Gastrocnemius medialis (tissue), 4 donors: ENCODE results near the gene TMEM26. TPM values are rescaled to one million over a fixed set of nuclear protein-coding genes. Genes with fewer than 3 reads are reported as not detected.

Source experiments
- ATAC-seq, 2 donors: fragments of 150-250 bp; one replicate each; pipeline ENCODE4 v1.9.1; 2016
- DNase-seq, 2 donors: peaks; one replicate each; pipeline ENCODE4 v3.0.0-alpha.2; 2019
- H3K27ac ChIP-seq, 4 donors: fragments of 200-600 bp; sonication (generic); 1 replicate in 1 of 4; 2 replicates in 3 of 4; pipeline ENCODE4 v1.5.1; 2016 to 2018; ENCODE audit warnings: mild to moderate bottlenecking in 2 of 4, moderate library complexity in 1 of 4
- H3K27me3 ChIP-seq, 3 donors: fragments of 200-600 bp; sonication (generic) in 2 of 3; 1 replicate in 1 of 3; 2 replicates in 2 of 3; pipeline versions ENCODE4 v1.5.1 to v1.6.0; 2016 to 2019; ENCODE audit warnings: mild to moderate bottlenecking in 1 of 3, moderate library complexity in 1 of 3
- H3K36me3 ChIP-seq, 2 donors: fragments of 200-600 bp; sonication (generic) in 1 of 2; one replicate each; pipeline ENCODE4 v1.5.1; 2017 to 2018
- H3K4me1 ChIP-seq, 2 donors: fragments of 200-600 bp; sonication (generic) in 1 of 2; one replicate each; pipeline ENCODE4 v1.5.1; 2016 to 2017; ENCODE audit warnings: mild to moderate bottlenecking in 2 of 2
- H3K4me3 ChIP-seq, 4 donors: fragments of 200-600 bp; sonication (generic) in 3 of 4; 1 replicate in 1 of 4; 2 replicates in 3 of 4; pipeline ENCODE4 v1.5.1; 2016 to 2019; ENCODE audit warnings: mild to moderate bottlenecking in 2 of 4
- H3K9me3 ChIP-seq, 3 donors: fragments of 200-600 bp; sonication (generic) in 2 of 3; 1 replicate in 1 of 3; 2 replicates in 2 of 3; pipeline ENCODE4 v1.5.1; 2016 to 2019
- POLR2A ChIP-seq, 2 donors: fragments of 450-650 bp; IDR thresholded peaks; one replicate each; pipeline ENCODE4 v1.6.1; 2017; ENCODE audit warnings: antibody characterized with exemption in 2 of 2, mild to moderate bottlenecking in 2 of 2, moderate library complexity in 2 of 2
- in situ Hi-C, 4 donors: fragments of 200-750 bp; cut with MboI; loops; one replicate each; pipeline versions ENCODE4 v1.15.0 to v1.8.0; 2017; ENCODE audit warnings: low sequenced_read_pairs in 4 of 4
- intact Hi-C: fragments of 100-400 bp; cut with DNase I; formaldehyde crosslinking; loops from one replicate; pipeline ENCODE4 v1.15.1; 2023; ENCODE audit warnings: low total_unique reads
- total RNA-seq, 4 donors: library from RNA; depleted of rRNA; stranded (reverse); fragments of >200 nt; gene quantifications; one replicate each; pipeline versions ENCODE4 v1.1.0 to v1.2.3, GENCODE V29; 2016
- TF ChIP-seq, protein P1 (sequence below), 5 experiments: fragments of 450-650 bp in 3 of 5; fragments of 200-600 bp in 2 of 5; sonication (generic) in 2 of 5; IDR thresholded peaks in 4 of 5; conservative IDR thresholded peaks in 1 of 5; 1 replicate in 4 of 5; 2 replicates in 1 of 5; pipeline ENCODE4 v1.5.1; 2016 to 2019; ENCODE audit warnings: antibody characterized with exemption in 5 of 5, mild to moderate bottlenecking in 3 of 5, moderate library complexity in 3 of 5

The TMEM26 gene
- total RNA-seq, 4 donors from 2014 or later: 0.18 TPM; not detected in 3

DNA sequence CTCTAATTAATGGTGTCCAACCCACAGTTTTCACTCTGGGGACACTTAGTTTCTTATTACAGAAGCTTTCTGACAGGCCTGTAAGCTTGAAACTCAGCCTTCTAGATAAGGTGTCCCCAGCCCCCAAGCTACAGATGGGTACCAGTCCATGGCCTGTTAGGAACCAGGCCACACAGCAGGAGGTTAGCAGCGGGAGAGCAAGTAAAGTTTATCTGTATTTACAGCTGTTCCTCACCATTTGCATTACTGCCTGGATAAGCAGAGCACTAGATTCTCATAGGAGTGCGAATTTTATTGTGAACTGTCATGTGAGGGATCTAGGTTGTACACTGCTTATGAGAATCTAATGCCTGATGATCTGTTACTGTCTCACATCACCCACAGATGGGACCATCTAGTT, 93.7 kb downstream of the TMEM26 start:
- H3K4me3 ChIP-seq: no peak overlapping the region
- no peaks in the 10 kb centered on the region for H3K9me3 ChIP-seq
- ATAC-seq: no peak
- DNase-seq: no peak
- H3K27ac ChIP-seq: no peak overlapping the region
- H3K4me1 ChIP-seq: no peaks in the 10 kb centered on the region
- TF ChIP-seq, protein P1, sequence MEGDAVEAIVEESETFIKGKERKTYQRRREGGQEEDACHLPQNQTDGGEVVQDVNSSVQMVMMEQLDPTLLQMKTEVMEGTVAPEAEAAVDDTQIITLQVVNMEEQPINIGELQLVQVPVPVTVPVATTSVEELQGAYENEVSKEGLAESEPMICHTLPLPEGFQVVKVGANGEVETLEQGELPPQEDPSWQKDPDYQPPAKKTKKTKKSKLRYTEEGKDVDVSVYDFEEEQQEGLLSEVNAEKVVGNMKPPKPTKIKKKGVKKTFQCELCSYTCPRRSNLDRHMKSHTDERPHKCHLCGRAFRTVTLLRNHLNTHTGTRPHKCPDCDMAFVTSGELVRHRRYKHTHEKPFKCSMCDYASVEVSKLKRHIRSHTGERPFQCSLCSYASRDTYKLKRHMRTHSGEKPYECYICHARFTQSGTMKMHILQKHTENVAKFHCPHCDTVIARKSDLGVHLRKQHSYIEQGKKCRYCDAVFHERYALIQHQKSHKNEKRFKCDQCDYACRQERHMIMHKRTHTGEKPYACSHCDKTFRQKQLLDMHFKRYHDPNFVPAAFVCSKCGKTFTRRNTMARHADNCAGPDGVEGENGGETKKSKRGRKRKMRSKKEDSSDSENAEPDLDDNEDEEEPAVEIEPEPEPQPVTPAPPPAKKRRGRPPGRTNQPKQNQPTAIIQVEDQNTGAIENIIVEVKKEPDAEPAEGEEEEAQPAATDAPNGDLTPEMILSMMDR (IDR thresholded peaks at IDR 0.05 in 4 of 5, conservative IDR thresholded peaks at IDR 0.05 in 1 of 5): no peak
- no peak for TF ChIP-seq POLR2A (IDR thresholded peaks at IDR 0.05)
- H3K36me3 ChIP-seq: no peaks in the 10 kb centered on the region
- in situ Hi-C loops (no loop called here), intact Hi-C loops (no loop called here)
- no peaks in the 10 kb centered on the region for H3K27me3 ChIP-seq

DNA sequence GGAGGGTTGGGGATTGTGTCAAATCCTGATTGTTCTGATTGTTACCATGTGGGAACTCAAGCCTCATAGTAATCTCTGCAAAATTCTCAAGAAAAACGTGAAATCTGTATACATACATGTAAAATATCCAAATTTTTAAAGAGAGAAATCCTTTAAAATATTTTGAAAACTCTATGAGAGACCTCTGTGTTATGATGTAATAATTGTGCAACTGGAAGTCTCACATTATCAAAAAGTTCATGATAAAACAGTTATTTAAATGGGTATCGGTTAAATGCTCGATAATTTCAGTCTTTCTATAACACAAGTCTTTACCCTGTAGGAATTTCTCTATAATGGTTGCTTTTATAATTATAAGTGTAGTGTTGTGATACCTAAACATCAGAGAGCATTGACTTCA, 95.5 kb downstream of the TMEM26 start:
- ATAC-seq (no peak), DNase-seq (no peak)
- TF ChIP-seq, protein P1 (IDR thresholded peaks at IDR 0.05 in 4 of 5, conservative IDR thresholded peaks at IDR 0.05 in 1 of 5): no peak
- no peak for TF ChIP-seq POLR2A (IDR thresholded peaks at IDR 0.05)
- Histone ChIP-seq H3K27me3 (no peaks in the 10 kb centered on the region), H3K9me3 (no peaks in the 10 kb centered on the region), H3K36me3 (no peaks in the 10 kb centered on the region), H3K4me3 (no peak overlapping the region), H3K4me1 (no peaks in the 10 kb centered on the region), H3K27ac (no peak overlapping the region)
- intact Hi-C loops: no loop called here
- in situ Hi-C loops: no loop called here

Other genes with a start within 250 kb of the TMEM26 start
- not detected for gene CABCOCO1, start 209.5 kb upstream of the TMEM26 start, total RNA-seq